ENCODE measurements around the gene BCL2. TPM values are rescaled to one million over a fixed set of nuclear protein-coding genes. Genes with fewer than 3 reads are reported as not detected.

The BCL2 gene
- total RNA-seq, 1 donor from 2014 or later, result 5.2 TPM

- TF ChIP-seq CTCF (IDR thresholded peaks at IDR 0.05; ENCODE audit: insufficient read depth, low read length, poor library complexity, severe bottlenecking), result no peak
- H3K4me3 ChIP-seq (ENCODE audit: low read depth, low read length), result no peak overlapping the region
- no peaks in the 10 kb centered on the region for H3K27me3 ChIP-seq (ENCODE audit: control insufficient read depth, insufficient read depth, low read length)
- H3K36me3 ChIP-seq (ENCODE audit: control insufficient read depth, insufficient read depth, low read length), result no peaks in the 10 kb centered on the region
- no peak for DNase-seq (ENCODE audit: low read depth)
Observed at GRCh38 chr18:63254716-63255399, 64.7 kb downstream of the BCL2 start.

- H3K36me3 ChIP-seq (ENCODE audit: control insufficient read depth, insufficient read depth, low read length), result no peaks in the 10 kb centered on the region
- no peak overlapping the region for H3K4me3 ChIP-seq (ENCODE audit: low read depth, low read length)
- TF ChIP-seq CTCF (IDR thresholded peaks at IDR 0.05; ENCODE audit: insufficient read depth, low read length, poor library complexity, severe bottlenecking), result no peak
- DNase-seq (ENCODE audit: low read depth), result no peak
- H3K27me3 ChIP-seq (ENCODE audit: control insufficient read depth, insufficient read depth, low read length), result no peaks in the 10 kb centered on the region
Observed at GRCh38 chr18:63253428-63254372, 65.9 kb downstream of the BCL2 start.

- H3K36me3 ChIP-seq (ENCODE audit: control insufficient read depth, insufficient read depth, low read length), result no peaks in the 10 kb centered on the region
- no peaks in the 10 kb centered on the region for H3K27me3 ChIP-seq (ENCODE audit: control insufficient read depth, insufficient read depth, low read length)
- TF ChIP-seq CTCF (IDR thresholded peaks at IDR 0.05; ENCODE audit: insufficient read depth, low read length, poor library complexity, severe bottlenecking), result no peak
- DNase-seq (ENCODE audit: low read depth), result no peak
- no peak overlapping the region for H3K4me3 ChIP-seq (ENCODE audit: low read depth, low read length)
Observed at GRCh38 chr18:63253014-63253413, 66.6 kb downstream of the BCL2 start.

- H3K4me3 ChIP-seq (ENCODE audit: low read depth, low read length), result no peak overlapping the region
- TF ChIP-seq CTCF (IDR thresholded peaks at IDR 0.05; ENCODE audit: insufficient read depth, low read length, poor library complexity, severe bottlenecking), result no peak
- no peak for DNase-seq (ENCODE audit: low read depth)
- no peaks in the 10 kb centered on the region for H3K27me3 ChIP-seq (ENCODE audit: control insufficient read depth, insufficient read depth, low read length)
- H3K36me3 ChIP-seq (ENCODE audit: control insufficient read depth, insufficient read depth, low read length), result no peaks in the 10 kb centered on the region
Observed at GRCh38 chr18:63249771-63250170, 69.8 kb downstream of the BCL2 start.

- no peak for TF ChIP-seq CTCF (IDR thresholded peaks at IDR 0.05; ENCODE audit: insufficient read depth, low read length, poor library complexity, severe bottlenecking)
- no peak overlapping the region for H3K4me3 ChIP-seq (ENCODE audit: low read depth, low read length)
- H3K36me3 ChIP-seq (ENCODE audit: control insufficient read depth, insufficient read depth, low read length), result no peaks in the 10 kb centered on the region
- H3K27me3 ChIP-seq (ENCODE audit: control insufficient read depth, insufficient read depth, low read length), result no peaks in the 10 kb centered on the region
- DNase-seq (ENCODE audit: low read depth), result no peak
Observed at GRCh38 chr18:63247926-63248325, 71.6 kb downstream of the BCL2 start.
